C4-2B (cell line): ENCODE measurements around the gene GPR62.

Source experiments
- H3K27ac ChIP-seq: fragments of 450-650 bp; 2 replicates; pipeline ENCODE4 v1.5.1; 2017
- CTCF ChIP-seq: fragments of 450-650 bp; conservative IDR thresholded peaks from 2 replicates; pipeline ENCODE4 v1.5.1; 2017; ENCODE audit warnings: mild to moderate bottlenecking
- ZFX ChIP-seq: fragments of 450-650 bp; IDR thresholded peaks from 2 replicates; pipeline ENCODE4 v1.6.1; 2017

Gene GPR62

GRCh38 chr3:52004163-52004787 is 49.1 kb downstream of the GPR62 start:
- no peak overlapping the region for H3K27ac ChIP-seq
- TF ChIP-seq CTCF = no peak

- H3K27ac ChIP-seq = peak overlapping the region; percentile 23
- no peak for TF ChIP-seq ZFX
Measured at GRCh38 chr3:52004906-52005395, 49.8 kb downstream of the GPR62 start.

GRCh38 chr3:52005571-52005986 is 50.4 kb downstream of the GPR62 start:
- peak overlapping the region; percentile 23 for H3K27ac ChIP-seq
- TF ChIP-seq ZFX (no peak), CTCF (no peak)

GRCh38 chr3:52006017-52006819 is 51.0 kb downstream of the GPR62 start:
- no peak for TF ChIP-seq CTCF
- no peak for TF ChIP-seq ZFX
- peak overlapping the region; percentile 23 for H3K27ac ChIP-seq

- H3K27ac ChIP-seq = no peak overlapping the region
- TF ChIP-seq ZFX (no peak), CTCF (no peak)
Measured at GRCh38 chr3:52006820-52007133, 51.6 kb downstream of the GPR62 start.
